GM12801 (cell line): ENCODE measurements around the gene MGMT.

Source experiments
- CTCF ChIP-seq: IDR thresholded peaks from one replicate; pipeline ENCODE4 v1.5.1; 2011; ENCODE audit warnings: control low read depth; ENCODE audit not compliant: insufficient read length; ENCODE audit errors: extremely low read depth

The MGMT gene

GRCh38 chr10:129641351-129641750 is 174.3 kb downstream of the MGMT start:
- no peak for TF ChIP-seq CTCF

- TF ChIP-seq CTCF, result no peak
These were observed 174.9 kb downstream of the MGMT start for GRCh38 chr10:129641982-129642381.

GRCh38 chr10:129642427-129642826 is 175.4 kb downstream of the MGMT start:
- TF ChIP-seq CTCF, result no peak

- no peak for TF ChIP-seq CTCF
These were observed 176.2 kb downstream of the MGMT start for GRCh38 chr10:129643266-129643665.

GRCh38 chr10:129645487-129645886 is 178.4 kb downstream of the MGMT start:
- TF ChIP-seq CTCF, result no peak

- TF ChIP-seq CTCF, result no peak
These were observed 179.9 kb downstream of the MGMT start for GRCh38 chr10:129646973-129647372.

- no peak for TF ChIP-seq CTCF
These were observed 180.5 kb downstream of the MGMT start for GRCh38 chr10:129647590-129647989.

GRCh38 chr10:129648856-129649255 is 181.8 kb downstream of the MGMT start:
- no peak for TF ChIP-seq CTCF
